GM21447 (cell line): ENCODE measurements around the gene SOX8.

Experiments used
- ATAC-seq: cut with Tn5 transposase; IDR thresholded peaks from one replicate; pipeline ENCODE4 v1.9.1; 2021; ENCODE audit not compliant: unreplicated experiment

The SOX8 gene

GRCh38 chr16:972316-973002 lies 9.1 kb upstream of the SOX8 start:
- no peak for ATAC-seq

- ATAC-seq: no peak
Measured at GRCh38 chr16:973366-973765, 8.2 kb upstream of the SOX8 start.

DNA sequence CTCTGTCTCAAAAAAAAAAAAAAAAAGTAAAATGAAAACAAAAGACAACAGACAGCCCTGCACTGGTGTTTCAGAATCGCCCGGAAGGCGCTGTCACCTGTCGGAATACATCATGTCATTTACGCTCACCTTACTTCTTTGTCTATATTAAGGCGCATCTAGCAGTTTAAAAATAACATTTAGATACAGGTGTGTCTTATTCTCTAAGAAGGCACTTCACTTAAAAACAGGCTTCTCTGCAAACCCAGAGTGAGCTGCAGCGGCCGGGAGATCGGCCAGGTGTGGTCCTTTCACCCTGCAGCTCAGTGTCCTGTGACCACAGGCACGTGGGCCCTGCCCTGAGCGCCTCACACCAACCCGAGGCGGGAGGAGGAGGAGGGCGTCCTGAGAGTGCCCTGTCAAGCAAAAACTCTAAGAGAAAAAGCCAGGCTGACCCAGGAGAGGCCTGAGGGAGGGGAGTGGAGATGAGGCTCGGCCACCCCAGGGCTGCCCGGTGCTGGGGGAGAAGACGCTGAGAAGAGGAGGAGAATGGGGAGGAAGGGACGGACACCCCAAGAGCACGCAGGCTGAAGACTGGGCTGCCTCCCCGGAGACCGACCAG lies 7.5 kb upstream of the SOX8 start:
- no peak for ATAC-seq

GRCh38 chr16:974611-975261 lies 6.8 kb upstream of the SOX8 start:
- no peak for ATAC-seq

- ATAC-seq: no peak
Measured at GRCh38 chr16:975291-975690, 6.3 kb upstream of the SOX8 start.

GRCh38 chr16:976389-976931 lies 5.1 kb upstream of the SOX8 start:
- ATAC-seq: no peak

GRCh38 chr16:977081-977701 lies 4.4 kb upstream of the SOX8 start:
- ATAC-seq: no peak

GRCh38 chr16:977896-978295 lies 3.7 kb upstream of the SOX8 start:
- ATAC-seq: no peak

- ATAC-seq: no peak
Measured at GRCh38 chr16:978403-978802, 3.2 kb upstream of the SOX8 start.

GRCh38 chr16:979147-979546 lies 2.4 kb upstream of the SOX8 start:
- no peak for ATAC-seq

DNA sequence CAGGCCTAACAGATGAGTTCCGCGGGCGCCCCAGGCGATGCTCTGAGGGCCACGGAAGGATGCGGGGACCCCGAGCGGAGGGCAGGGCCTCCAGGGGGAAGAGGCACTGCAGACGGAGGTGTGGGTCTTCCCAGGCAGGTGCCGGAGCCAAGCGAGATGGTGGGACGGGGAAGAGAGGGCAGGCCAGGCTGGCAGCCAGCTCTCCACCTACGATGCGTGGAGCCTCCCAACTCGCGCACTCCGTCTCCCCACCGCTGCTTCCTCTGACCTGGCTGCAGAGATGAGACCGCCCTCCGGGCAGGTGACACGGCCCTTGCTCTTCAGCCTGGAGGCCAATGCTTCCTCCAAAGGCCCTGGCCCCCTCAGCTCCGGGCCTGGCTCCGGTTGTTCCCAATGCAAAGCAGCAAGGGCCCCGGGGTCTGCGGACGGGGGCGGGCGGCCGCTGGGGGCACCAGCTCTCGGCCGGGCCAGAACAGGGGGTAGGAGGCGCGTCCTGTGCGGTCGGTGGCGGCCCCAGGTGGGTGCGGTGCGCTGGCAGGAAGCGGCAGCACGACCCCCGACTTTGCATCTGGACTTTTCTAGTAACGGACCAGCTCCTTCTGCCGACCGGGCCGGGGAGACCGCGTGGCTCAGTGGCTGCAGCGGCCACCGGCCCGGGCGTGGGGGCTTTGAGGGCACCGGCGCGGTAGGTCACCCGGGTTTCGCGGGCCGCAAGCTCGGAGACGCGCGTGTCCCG lies 1.5 kb upstream of the SOX8 start:
- ATAC-seq: no peak

DNA sequence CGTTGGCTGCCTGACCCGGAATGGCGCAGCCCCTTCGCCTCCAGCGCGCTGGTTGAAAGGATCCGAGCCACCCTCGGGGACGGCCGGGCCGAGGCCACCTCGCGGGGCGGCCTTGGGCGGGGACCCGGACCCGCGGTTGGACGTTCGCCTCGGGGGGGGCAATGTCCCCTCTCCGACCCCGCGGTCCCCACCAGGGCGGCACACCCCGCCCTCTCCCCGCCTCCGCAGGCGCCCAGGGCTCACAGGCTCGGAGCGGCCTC lies 1.0 kb upstream of the SOX8 start:
- no peak for ATAC-seq

DNA sequence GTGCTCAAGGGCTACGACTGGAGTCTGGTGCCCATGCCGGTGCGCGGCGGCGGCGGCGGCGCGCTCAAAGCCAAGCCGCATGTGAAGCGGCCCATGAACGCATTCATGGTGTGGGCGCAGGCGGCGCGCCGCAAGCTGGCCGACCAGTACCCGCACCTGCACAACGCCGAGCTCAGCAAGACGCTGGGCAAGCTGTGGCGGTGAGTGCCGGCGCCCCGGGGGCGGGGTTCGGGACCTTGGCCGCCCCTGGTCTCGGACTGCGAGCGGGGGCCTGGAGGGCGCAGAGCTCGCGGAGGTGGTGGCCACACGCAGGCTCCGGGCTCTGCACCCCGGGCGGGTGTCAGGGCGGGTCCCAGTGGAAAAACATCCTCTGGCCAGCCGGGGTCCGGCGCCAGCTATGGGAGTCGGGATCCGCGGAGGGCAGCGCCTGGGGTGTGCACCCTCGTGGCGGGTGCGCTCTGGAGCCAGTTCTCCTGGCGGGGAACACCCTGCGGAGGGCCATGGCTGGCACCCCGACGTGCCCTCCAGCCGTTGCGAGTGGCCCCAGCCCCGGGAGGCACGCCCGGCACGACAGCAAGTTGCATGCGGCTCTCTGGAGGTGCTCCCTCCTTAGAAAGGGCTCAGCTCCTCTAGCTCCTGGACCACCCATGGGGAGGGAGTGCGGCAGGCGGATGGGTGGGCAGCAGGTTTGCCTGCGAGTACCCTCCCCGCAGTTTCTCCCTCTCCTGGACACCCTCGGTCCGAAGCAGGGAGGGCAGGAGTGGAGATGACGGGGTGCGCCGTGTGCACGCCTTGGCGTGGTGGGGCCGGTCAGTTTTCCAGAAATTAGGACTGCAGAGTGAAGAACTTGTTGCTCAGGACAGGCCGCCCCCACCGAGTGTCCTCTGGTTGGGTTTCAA lies 824 bp downstream of the SOX8 start:
- no peak for ATAC-seq

DNA sequence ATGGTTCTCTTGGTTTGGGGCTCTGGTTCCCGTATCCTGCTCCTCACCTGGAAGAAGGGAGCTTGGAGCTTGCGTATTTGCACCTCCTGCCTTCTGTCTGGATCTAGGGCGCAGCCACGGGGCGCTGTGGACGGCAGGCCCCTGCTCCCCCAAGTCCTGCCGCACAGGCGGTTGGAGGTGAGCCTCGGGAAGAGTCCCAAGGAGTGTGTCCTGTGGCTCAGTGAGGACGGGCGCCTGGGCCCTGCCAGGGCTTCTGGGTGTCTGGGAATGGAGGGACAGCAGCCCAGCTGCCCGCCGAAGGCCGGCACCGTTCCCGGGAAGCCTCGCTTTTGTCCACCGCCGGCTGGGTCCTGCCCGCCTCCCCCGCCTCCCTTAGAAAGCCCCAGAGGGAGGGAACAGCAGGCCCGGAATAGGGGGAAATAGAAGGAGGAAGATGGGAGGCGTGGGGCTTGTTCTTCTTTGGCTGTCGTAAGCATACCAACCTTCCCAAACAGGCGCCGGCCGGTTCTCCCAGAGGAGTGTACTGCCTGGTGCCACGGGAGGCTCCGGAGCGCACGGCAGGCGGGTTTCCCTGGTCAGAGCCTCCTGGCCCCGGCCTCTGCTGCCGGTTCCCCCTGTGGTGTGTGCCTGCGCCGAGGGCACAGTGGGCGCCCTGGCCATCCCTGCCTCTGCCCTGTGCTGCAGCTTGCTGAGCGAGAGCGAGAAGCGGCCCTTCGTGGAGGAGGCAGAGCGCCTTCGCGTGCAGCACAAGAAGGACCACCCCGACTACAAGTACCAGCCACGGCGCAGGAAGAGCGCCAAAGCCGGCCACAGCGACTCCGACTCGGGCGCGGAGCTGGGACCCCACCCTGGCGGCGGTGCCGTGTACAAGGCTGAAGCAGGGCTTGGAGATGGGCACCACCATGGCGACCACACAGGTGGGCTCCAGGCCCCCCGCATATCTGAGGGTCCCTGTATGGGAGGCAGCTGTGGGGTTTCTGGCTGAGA lies 1.8 kb downstream of the SOX8 start:
- no peak for ATAC-seq

DNA sequence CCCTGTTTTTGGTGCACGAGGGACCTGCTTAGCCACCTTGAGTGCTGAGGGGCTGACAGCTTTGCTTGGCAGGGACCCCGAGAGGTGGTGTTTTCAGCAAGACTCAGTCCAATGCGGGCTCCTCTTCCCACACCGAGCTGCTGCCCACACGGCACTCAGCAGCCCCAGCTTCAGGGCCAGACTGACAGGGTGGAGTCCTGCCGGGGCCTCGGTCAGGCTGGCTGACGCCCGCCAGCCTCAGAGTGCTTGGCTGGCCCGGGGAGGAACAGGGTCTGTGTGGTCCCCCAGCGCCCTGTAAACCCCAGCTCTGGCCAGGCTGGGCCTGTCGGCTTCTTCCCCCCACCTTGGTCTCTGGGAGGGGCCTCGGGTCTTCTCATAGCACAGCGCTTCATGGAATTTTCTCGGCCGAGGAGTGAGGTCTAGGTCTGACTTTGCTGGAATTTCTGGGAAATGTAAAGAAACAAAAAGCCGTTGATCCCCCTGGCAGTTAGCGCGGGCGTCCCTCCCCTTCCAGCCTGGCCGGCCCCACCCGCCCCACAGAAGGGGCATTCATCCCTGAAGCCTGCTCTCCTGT lies 2.6 kb downstream of the SOX8 start:
- no peak for ATAC-seq

- ATAC-seq: no peak
Measured at GRCh38 chr16:984736-985636, 3.4 kb downstream of the SOX8 start.

GRCh38 chr16:985646-986400 lies 4.3 kb downstream of the SOX8 start:
- no peak for ATAC-seq
